Measurements from ENCODE around the gene CELSR2.

GRCh38 chr1:109261578-109261977 is 12.2 kb downstream of the CELSR2 start:
- TF ChIP-seq CTCF (IDR thresholded peaks at IDR 0.05) (no peak), POLR2A (IDR thresholded peaks at IDR 0.05) (no peak)

All from esophagus squamous epithelium (tissue), 4 donors.